Measurements from ENCODE around the gene PPP1R7. TPM values are rescaled to one million over a fixed set of nuclear protein-coding genes. Genes with fewer than 3 reads are reported as not detected.

Gene PPP1R7
- total RNA-seq, 1 experiment from 2014 or later, result 45.4 TPM

- TF ChIP-seq ZBTB33 (IDR thresholded peaks at IDR 0.05; ENCODE audit: extremely low read depth, insufficient replicate concordance, low read length), result no peak
- TF ChIP-seq ELF1 (IDR thresholded peaks at IDR 0.05; ENCODE audit: borderline replicate concordance, low read depth), result no peak
- no peak for TF ChIP-seq EZH2phosphoT487 (IDR thresholded peaks at IDR 0.05; ENCODE audit: borderline replicate concordance)
- TF ChIP-seq JUND (IDR thresholded peaks at IDR 0.05), result no peak
- TF ChIP-seq SIN3A (IDR thresholded peaks at IDR 0.05; ENCODE audit: low read depth), result no peak
- no peak for TF ChIP-seq SP1 (IDR thresholded peaks at IDR 0.05; ENCODE audit: low read depth)
- no peak for TF ChIP-seq RAD21 (IDR thresholded peaks at IDR 0.05; ENCODE audit: low read depth)
These were observed 24.1 kb upstream of the PPP1R7 start (continued) for GRCh38 chr2:241126201-241126611.

- Histone ChIP-seq H4K20me1 (ENCODE audit: insufficient read depth) (no peaks in the 10 kb centered on the region), H3K4me1 (ENCODE audit: control insufficient read depth in 1 of 2, insufficient read depth in 2 of 2, low read length in 2 of 2) (peaks cover 0 to 6% of the 10 kb centered on the region in 2 experiments; a peak in 1 of 4 replicates), H3K9me3 (ENCODE audit: control insufficient read depth in 1 of 2, insufficient read depth in 1 of 2, low read depth in 1 of 2, low read length in 2 of 2) (no peaks in the 10 kb centered on the region), H3K27me3 (ENCODE audit: insufficient read depth, low read length) (no peaks in the 10 kb centered on the region), H3K4me3 (replicated peaks in 1 of 2; ENCODE audit: low read depth in 1 of 2, low read length in 2 of 2) (no peak overlapping the region), H3K9me2 (ENCODE audit: insufficient read depth) (no peaks in the 10 kb centered on the region), H3K27ac (ENCODE audit: low read depth, low read length) (no peak overlapping the region), H3K9ac (ENCODE audit: low read length) (no peak overlapping the region), H3K79me2 (ENCODE audit: insufficient read depth, low read length) (no peaks in the 10 kb centered on the region), H3K4me2 (ENCODE audit: low read length) (no peak overlapping the region), H2AFZ (ENCODE audit: low read depth, low read length, poor library complexity, severe bottlenecking) (no peak overlapping the region), H3K36me3 (ENCODE audit: control insufficient read depth in 1 of 2, insufficient read depth in 2 of 2, low read length in 2 of 2) (no peaks in the 10 kb centered on the region; a peak in 2 of 4 replicates)
- ATAC-seq, result no peak
- RAD21 ChIA-PET (ENCODE audit: low non-redundant PET in 1 of 2, low total read pairs in 2 of 2, uncharacterized antibody in 2 of 2, unreplicated experiment in 2 of 2), result no interaction called here
- intact Hi-C loops (cut with micrococcal nuclease), result no loop called here
- DNase-seq (ENCODE audit: low read depth, low spot score), result no peak
- TF ChIP-seq ELF1 (IDR thresholded peaks at IDR 0.05; ENCODE audit: borderline replicate concordance, low read depth), result no peak
- no peak for TF ChIP-seq EZH2phosphoT487 (IDR thresholded peaks at IDR 0.05; ENCODE audit: borderline replicate concordance)
- TF ChIP-seq REST (IDR thresholded peaks at IDR 0.05; ENCODE audit: low read depth), result no peak
- no peak for TF ChIP-seq SP1 (IDR thresholded peaks at IDR 0.05; ENCODE audit: low read depth)
- TF ChIP-seq POLR2AphosphoS5 (IDR thresholded peaks at IDR 0.05; ENCODE audit: low read depth, low read length), result no peak
- CTCF ChIA-PET, result no interaction called here
- POLR2A ChIA-PET, result no interaction called here
- BruUV-seq (replicated peaks), result no TSS peak
These were observed 23.5 kb upstream of the PPP1R7 start for GRCh38 chr2:241126771-241127202.

Measured in HCT116 (cell line).